ENCODE measurements around the gene SEMA6A. TPM values are rescaled to one million over a fixed set of nuclear protein-coding genes. Genes with fewer than 3 reads are reported as not detected.

Gene SEMA6A
- total RNA-seq, 2 donors from 2014 or later, result 7.4 to 11.4 TPM

- no peaks in the 10 kb centered on the region for H3K36me3 ChIP-seq
- no peaks in the 10 kb centered on the region for H3K27me3 ChIP-seq (replicated peaks; ENCODE audit: insufficient read depth)
- H3K4me1 ChIP-seq (ENCODE audit: control insufficient read depth in 1 of 2, low read depth in 2 of 2), result no peaks in the 10 kb centered on the region
- ATAC-seq (ENCODE audit: insufficient number of reproducible peaks, low FRiP score, low read depth) (no peak), DNase-seq (ENCODE audit: low spot score) (no peak)
- no peak overlapping the region for H3K4me3 ChIP-seq
- no peaks in the 10 kb centered on the region for H3K9me3 ChIP-seq
- TF ChIP-seq CTCF (IDR thresholded peaks at IDR 0.05), result no peak
- no peak overlapping the region for H3K27ac ChIP-seq
Measured at GRCh38 chr5:116487045-116487444, 87.6 kb downstream of the SEMA6A start.

GRCh38 chr5:116486588-116486987 lies 88.0 kb downstream of the SEMA6A start:
- no peaks in the 10 kb centered on the region for H3K4me1 ChIP-seq (ENCODE audit: control insufficient read depth in 1 of 2, low read depth in 2 of 2)
- H3K4me3 ChIP-seq, result no peak overlapping the region
- ATAC-seq (ENCODE audit: insufficient number of reproducible peaks, low FRiP score, low read depth) (no peak), DNase-seq (ENCODE audit: low spot score) (no peak)
- H3K27me3 ChIP-seq (replicated peaks; ENCODE audit: insufficient read depth), result no peaks in the 10 kb centered on the region
- no peaks in the 10 kb centered on the region for H3K9me3 ChIP-seq
- no peak overlapping the region for H3K27ac ChIP-seq
- TF ChIP-seq CTCF (IDR thresholded peaks at IDR 0.05), result no peak
- H3K36me3 ChIP-seq, result no peaks in the 10 kb centered on the region

GRCh38 chr5:116484645-116485044 lies 90.0 kb downstream of the SEMA6A start:
- ATAC-seq (ENCODE audit: insufficient number of reproducible peaks, low FRiP score, low read depth) (no peak), DNase-seq (ENCODE audit: low spot score) (no peak)
- TF ChIP-seq CTCF (IDR thresholded peaks at IDR 0.05), result no peak
- H3K36me3 ChIP-seq, result no peaks in the 10 kb centered on the region
- no peaks in the 10 kb centered on the region for H3K9me3 ChIP-seq
- H3K4me3 ChIP-seq, result no peak overlapping the region
- H3K27me3 ChIP-seq (replicated peaks; ENCODE audit: insufficient read depth), result no peaks in the 10 kb centered on the region
- no peak overlapping the region for H3K27ac ChIP-seq
- no peaks in the 10 kb centered on the region for H3K4me1 ChIP-seq (ENCODE audit: control insufficient read depth in 1 of 2, low read depth in 2 of 2)

GRCh38 chr5:116482394-116482793 lies 92.2 kb downstream of the SEMA6A start:
- DNase-seq (ENCODE audit: low spot score) (no peak), ATAC-seq (ENCODE audit: insufficient number of reproducible peaks, low FRiP score, low read depth) (no peak)
- Histone ChIP-seq H3K36me3 (peaks cover 2% of the 10 kb centered on the region), H3K27ac (no peak overlapping the region), H3K4me1 (ENCODE audit: control insufficient read depth in 1 of 2, low read depth in 2 of 2) (no peaks in the 10 kb centered on the region), H3K4me3 (no peak overlapping the region), H3K27me3 (replicated peaks; ENCODE audit: insufficient read depth) (no peaks in the 10 kb centered on the region), H3K9me3 (peaks cover under 1% of the 10 kb centered on the region)
- no peak for TF ChIP-seq CTCF (IDR thresholded peaks at IDR 0.05)

GRCh38 chr5:116480894-116481510 lies 93.6 kb downstream of the SEMA6A start:
- Histone ChIP-seq H3K4me1 (ENCODE audit: control insufficient read depth in 1 of 2, low read depth in 2 of 2) (no peaks in the 10 kb centered on the region), H3K27ac (no peak overlapping the region), H3K27me3 (replicated peaks; ENCODE audit: insufficient read depth) (no peaks in the 10 kb centered on the region), H3K4me3 (no peak overlapping the region), H3K9me3 (peaks cover 12% of the 10 kb centered on the region), H3K36me3 (peaks cover 4% of the 10 kb centered on the region)
- DNase-seq (ENCODE audit: low spot score), result no peak
- ATAC-seq (ENCODE audit: insufficient number of reproducible peaks, low FRiP score, low read depth), result no peak
- no peak for TF ChIP-seq CTCF (IDR thresholded peaks at IDR 0.05)
